Panc1 (cell line): ENCODE results near the gene AGBL1. TPM values are rescaled to one million over a fixed set of nuclear protein-coding genes. Genes with fewer than 3 reads are reported as not detected.

ENCODE experiments used
- ATAC-seq: fragments of 200-7000 bp; cut with Tn5 transposase; 2 replicates; pipeline ENCODE4 v1.9.1; 2020; ENCODE audit warnings: mild to moderate bottlenecking, moderate library complexity
- BruUV-seq: library from RNA; stranded (reverse); fragments of 400-500 nt; replicated peaks from 2 replicates; lab custom pipeline; 2021; lab: Mats Ljungman, UMichigan
- CTCF ChIA-PET: fragments of 300-600 bp; sonication (Branson Sonifier 250); formaldehyde crosslinking; loops from one replicate; lab custom pipeline; 2022; ENCODE audit warnings: antibody characterized with exemption; lab: Charles Lee
- POLR2A ChIA-PET: fragments of 300-600 bp; sonication (Branson Sonifier 250); formaldehyde crosslinking; loops from one replicate; lab custom pipeline; 2022; ENCODE audit warnings: antibody characterized with exemption; lab: Charles Lee
- DNase-seq: peaks from one replicate; pipeline ENCODE4 v3.0.0-alpha.2; 2010; ENCODE audit warnings: low read depth, low spot score
- H3K27ac ChIP-seq: 2 replicates; pipeline ENCODE4 v1.5.1; 2011; ENCODE audit warnings: mild to moderate bottlenecking, low read length, inconsistent platforms
- H3K27me3 ChIP-seq: fragments of 200-500 bp; sonication (Bioruptor generic); 2 replicates; pipeline ENCODE4 v1.6.0; 2014; ENCODE audit warnings: low read length, inconsistent platforms; ENCODE audit not compliant: control insufficient read depth, insufficient read depth
- H3K36me3 ChIP-seq: fragments of 200-500 bp; sonication (Bioruptor generic); 2 replicates; pipeline ENCODE4 v1.5.1; 2014; ENCODE audit warnings: inconsistent platforms, mild to moderate bottlenecking, low read length, moderate library complexity; ENCODE audit not compliant: control insufficient read depth, insufficient read depth
- H3K4me1 ChIP-seq: 2 replicates; pipeline ENCODE4 v1.5.1; 2011; ENCODE audit warnings: inconsistent platforms, mild to moderate bottlenecking, low read length, moderate library complexity; ENCODE audit not compliant: control insufficient read depth, insufficient read depth
- H3K4me3 ChIP-seq, 2 experiments: 2 replicates each; pipeline ENCODE4 v1.5.1; 2011 to 2012; ENCODE audit warnings: low read depth in 2 of 2, low read length in 2 of 2, mild to moderate bottlenecking in 2 of 2, inconsistent platforms in 1 of 2, moderate library complexity in 1 of 2
- H3K9me3 ChIP-seq: fragments of 200-500 bp; sonication (Bioruptor generic); 2 replicates; pipeline ENCODE4 v1.5.1; 2014; ENCODE audit warnings: low read depth, mild to moderate bottlenecking, inconsistent platforms, low read length, moderate library complexity; ENCODE audit not compliant: control insufficient read depth, insufficient read depth
- POLR2AphosphoS5 ChIP-seq: IDR thresholded peaks from 2 replicates; pipeline ENCODE4 v1.6.1; 2012; ENCODE audit warnings: mild to moderate bottlenecking, low read depth, low read length, moderate library complexity
- SIN3A ChIP-seq: IDR thresholded peaks from 2 replicates; pipeline ENCODE4 v1.6.1; 2012; ENCODE audit warnings: low read depth, mild to moderate bottlenecking, low read length, moderate library complexity, borderline replicate concordance; ENCODE audit not compliant: insufficient read depth
- TCF7L2 ChIP-seq: IDR thresholded peaks from 2 replicates; pipeline ENCODE4 v1.6.1; 2011; ENCODE audit warnings: mild to moderate bottlenecking, low read depth, low read length, inconsistent platforms
- in situ Hi-C: cut with HindIII; loops from 2 replicates; pipeline ENCODE4 v1.10.0; 2016; ENCODE audit warnings: low sequenced_read_pairs, low pct_unique_long_range_greater_than_20kb
- intact Hi-C: fragments of 100-400 bp; cut with micrococcal nuclease; formaldehyde crosslinking; loops from one replicate; pipeline ENCODE4 v1.10.0; 2022; ENCODE audit not compliant: unreplicated experiment
- total RNA-seq: library from RNA; stranded (reverse); gene quantifications from one replicate; pipeline ENCODE4 v1.2.1, GENCODE V29; 2021; ENCODE audit not compliant: unreplicated experiment
- TF ChIP-seq, protein P1 (sequence below), 2 experiments: IDR thresholded peaks; 2 replicates each; pipeline ENCODE4 v1.6.1; 2011 to 2012; ENCODE audit warnings: low read depth in 2 of 2, control low read depth in 1 of 2, low read length in 1 of 2, mild to moderate bottlenecking in 1 of 2, moderate library complexity in 1 of 2; ENCODE audit not compliant: insufficient read depth in 1 of 2
- TF ChIP-seq, protein P2 (sequence below): fragments of 450-650 bp; IDR thresholded peaks from 2 replicates; pipeline ENCODE4 v1.5.1; 2017; ENCODE audit warnings: mild to moderate bottlenecking

Gene AGBL1
- total RNA-seq, 1 experiment from 2014 or later: not detected

DNA sequence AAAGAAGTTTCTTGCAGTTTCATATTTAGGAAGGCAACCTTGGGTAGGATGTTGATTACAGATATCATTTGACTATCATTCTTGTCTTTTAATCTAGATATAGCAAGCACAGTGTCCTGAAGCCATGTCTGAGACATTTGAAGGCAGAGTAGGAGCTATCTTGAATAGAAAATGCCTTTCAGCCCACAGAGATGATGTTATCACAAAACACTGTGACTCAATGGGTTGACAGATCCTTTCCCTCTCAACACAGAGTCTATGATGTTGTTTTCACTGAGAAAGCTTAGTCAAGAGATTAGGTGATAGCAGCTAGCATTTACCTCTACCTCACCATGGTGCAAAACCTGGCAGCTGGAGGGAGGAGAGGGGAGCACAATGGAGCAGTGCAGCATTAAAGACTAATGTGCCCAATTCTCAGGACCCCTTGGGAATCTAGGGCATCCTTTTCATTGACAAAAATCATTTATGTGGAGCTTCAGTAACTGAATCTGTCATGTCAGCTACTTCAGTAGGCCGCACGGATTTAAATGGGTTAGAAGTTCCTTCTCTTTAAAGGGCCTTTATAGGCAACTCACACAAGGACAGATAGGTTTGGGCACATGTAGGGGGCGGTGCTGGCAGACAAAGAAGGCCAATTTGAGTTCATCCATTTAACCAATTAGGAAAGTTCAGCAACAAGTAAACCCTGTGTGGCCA lies 121.8 kb downstream of the AGBL1 start:
- BruUV-seq: no TSS peak
- Histone ChIP-seq H3K4me1 (no peaks in the 10 kb centered on the region), H3K36me3 (no peaks in the 10 kb centered on the region), H3K27ac (no peak overlapping the region), H3K27me3 (no peaks in the 10 kb centered on the region), H3K4me3 (no peak overlapping the region), H3K9me3 (no peaks in the 10 kb centered on the region)
- ChIA-PET POLR2A (interaction anchor here (0.6 kb wide), 1 partner anchor 647 kb away, joined by 3 read pairs; no protein-coding TSS in a partner anchor), CTCF (no interaction called here)
- DNase-seq (no peak), ATAC-seq (no peak)
- intact Hi-C loops (no loop called here), in situ Hi-C loops (no loop called here)
- TF ChIP-seq SIN3A (no peak), TCF7L2 (no peak), POLR2AphosphoS5 (no peak)
- TF ChIP-seq, protein P1, sequence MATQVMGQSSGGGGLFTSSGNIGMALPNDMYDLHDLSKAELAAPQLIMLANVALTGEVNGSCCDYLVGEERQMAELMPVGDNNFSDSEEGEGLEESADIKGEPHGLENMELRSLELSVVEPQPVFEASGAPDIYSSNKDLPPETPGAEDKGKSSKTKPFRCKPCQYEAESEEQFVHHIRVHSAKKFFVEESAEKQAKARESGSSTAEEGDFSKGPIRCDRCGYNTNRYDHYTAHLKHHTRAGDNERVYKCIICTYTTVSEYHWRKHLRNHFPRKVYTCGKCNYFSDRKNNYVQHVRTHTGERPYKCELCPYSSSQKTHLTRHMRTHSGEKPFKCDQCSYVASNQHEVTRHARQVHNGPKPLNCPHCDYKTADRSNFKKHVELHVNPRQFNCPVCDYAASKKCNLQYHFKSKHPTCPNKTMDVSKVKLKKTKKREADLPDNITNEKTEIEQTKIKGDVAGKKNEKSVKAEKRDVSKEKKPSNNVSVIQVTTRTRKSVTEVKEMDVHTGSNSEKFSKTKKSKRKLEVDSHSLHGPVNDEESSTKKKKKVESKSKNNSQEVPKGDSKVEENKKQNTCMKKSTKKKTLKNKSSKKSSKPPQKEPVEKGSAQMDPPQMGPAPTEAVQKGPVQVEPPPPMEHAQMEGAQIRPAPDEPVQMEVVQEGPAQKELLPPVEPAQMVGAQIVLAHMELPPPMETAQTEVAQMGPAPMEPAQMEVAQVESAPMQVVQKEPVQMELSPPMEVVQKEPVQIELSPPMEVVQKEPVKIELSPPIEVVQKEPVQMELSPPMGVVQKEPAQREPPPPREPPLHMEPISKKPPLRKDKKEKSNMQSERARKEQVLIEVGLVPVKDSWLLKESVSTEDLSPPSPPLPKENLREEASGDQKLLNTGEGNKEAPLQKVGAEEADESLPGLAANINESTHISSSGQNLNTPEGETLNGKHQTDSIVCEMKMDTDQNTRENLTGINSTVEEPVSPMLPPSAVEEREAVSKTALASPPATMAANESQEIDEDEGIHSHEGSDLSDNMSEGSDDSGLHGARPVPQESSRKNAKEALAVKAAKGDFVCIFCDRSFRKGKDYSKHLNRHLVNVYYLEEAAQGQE (IDR thresholded peaks at IDR 0.05; ENCODE audit: insufficient read depth in 1 of 2, low read depth in 2 of 2, low read length in 1 of 2): no peak
- TF ChIP-seq, protein P2, sequence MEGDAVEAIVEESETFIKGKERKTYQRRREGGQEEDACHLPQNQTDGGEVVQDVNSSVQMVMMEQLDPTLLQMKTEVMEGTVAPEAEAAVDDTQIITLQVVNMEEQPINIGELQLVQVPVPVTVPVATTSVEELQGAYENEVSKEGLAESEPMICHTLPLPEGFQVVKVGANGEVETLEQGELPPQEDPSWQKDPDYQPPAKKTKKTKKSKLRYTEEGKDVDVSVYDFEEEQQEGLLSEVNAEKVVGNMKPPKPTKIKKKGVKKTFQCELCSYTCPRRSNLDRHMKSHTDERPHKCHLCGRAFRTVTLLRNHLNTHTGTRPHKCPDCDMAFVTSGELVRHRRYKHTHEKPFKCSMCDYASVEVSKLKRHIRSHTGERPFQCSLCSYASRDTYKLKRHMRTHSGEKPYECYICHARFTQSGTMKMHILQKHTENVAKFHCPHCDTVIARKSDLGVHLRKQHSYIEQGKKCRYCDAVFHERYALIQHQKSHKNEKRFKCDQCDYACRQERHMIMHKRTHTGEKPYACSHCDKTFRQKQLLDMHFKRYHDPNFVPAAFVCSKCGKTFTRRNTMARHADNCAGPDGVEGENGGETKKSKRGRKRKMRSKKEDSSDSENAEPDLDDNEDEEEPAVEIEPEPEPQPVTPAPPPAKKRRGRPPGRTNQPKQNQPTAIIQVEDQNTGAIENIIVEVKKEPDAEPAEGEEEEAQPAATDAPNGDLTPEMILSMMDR: no peak

DNA sequence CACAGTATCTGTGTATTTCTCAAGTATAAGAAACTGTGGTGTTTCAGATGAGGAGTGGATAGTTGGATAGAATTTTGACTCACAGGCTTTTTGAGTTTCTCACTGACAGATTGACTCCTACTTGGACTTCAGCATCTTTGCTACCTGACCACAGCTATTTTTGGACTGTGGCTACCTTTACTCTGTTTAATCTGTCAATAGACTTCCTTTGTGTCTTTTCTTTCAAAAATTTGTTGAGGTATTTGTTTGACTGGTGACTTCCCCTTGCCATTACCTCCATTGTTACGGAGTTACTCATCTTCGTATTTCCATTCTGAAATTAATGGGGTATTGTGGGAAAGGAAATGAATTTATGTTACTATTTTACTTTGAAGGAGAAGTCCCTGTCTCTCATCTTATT lies 123.8 kb downstream of the AGBL1 start:
- in situ Hi-C loops (no loop called here), intact Hi-C loops (no loop called here)
- no peaks in the 10 kb centered on the region for H3K4me1 ChIP-seq
- POLR2A ChIA-PET: no interaction called here
- H3K9me3 ChIP-seq: no peaks in the 10 kb centered on the region
- CTCF ChIA-PET: no interaction called here
- DNase-seq (no peak), ATAC-seq (no peak)
- no peak overlapping the region for H3K4me3 ChIP-seq
- no peaks in the 10 kb centered on the region for H3K27me3 ChIP-seq
- no peak overlapping the region for H3K27ac ChIP-seq
- H3K36me3 ChIP-seq: no peaks in the 10 kb centered on the region
- BruUV-seq: no TSS peak
- TF ChIP-seq TCF7L2 (no peak), SIN3A (no peak)
- TF ChIP-seq, protein P1 (IDR thresholded peaks at IDR 0.05; ENCODE audit: insufficient read depth in 1 of 2, low read depth in 2 of 2, low read length in 1 of 2): no peak
- TF ChIP-seq, protein P2: no peak
